GM12872 (cell line): ENCODE results near the gene NCAM1.

Source experiments
- TF ChIP-seq, protein P1 (sequence below): IDR thresholded peaks from 3 replicates; pipeline ENCODE4 v1.5.1; 2011; ENCODE audit warnings: low read depth, mild to moderate bottlenecking, low read length, moderate library complexity; ENCODE audit not compliant: insufficient read depth

The NCAM1 gene

GRCh38 chr11:113201054-113201818, 240.0 kb downstream of the NCAM1 start:
- TF ChIP-seq, protein P1, sequence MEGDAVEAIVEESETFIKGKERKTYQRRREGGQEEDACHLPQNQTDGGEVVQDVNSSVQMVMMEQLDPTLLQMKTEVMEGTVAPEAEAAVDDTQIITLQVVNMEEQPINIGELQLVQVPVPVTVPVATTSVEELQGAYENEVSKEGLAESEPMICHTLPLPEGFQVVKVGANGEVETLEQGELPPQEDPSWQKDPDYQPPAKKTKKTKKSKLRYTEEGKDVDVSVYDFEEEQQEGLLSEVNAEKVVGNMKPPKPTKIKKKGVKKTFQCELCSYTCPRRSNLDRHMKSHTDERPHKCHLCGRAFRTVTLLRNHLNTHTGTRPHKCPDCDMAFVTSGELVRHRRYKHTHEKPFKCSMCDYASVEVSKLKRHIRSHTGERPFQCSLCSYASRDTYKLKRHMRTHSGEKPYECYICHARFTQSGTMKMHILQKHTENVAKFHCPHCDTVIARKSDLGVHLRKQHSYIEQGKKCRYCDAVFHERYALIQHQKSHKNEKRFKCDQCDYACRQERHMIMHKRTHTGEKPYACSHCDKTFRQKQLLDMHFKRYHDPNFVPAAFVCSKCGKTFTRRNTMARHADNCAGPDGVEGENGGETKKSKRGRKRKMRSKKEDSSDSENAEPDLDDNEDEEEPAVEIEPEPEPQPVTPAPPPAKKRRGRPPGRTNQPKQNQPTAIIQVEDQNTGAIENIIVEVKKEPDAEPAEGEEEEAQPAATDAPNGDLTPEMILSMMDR = no peak

- TF ChIP-seq, protein P1 = no peak
Measured at GRCh38 chr11:113202431-113202830, 241.2 kb downstream of the NCAM1 start.

DNA sequence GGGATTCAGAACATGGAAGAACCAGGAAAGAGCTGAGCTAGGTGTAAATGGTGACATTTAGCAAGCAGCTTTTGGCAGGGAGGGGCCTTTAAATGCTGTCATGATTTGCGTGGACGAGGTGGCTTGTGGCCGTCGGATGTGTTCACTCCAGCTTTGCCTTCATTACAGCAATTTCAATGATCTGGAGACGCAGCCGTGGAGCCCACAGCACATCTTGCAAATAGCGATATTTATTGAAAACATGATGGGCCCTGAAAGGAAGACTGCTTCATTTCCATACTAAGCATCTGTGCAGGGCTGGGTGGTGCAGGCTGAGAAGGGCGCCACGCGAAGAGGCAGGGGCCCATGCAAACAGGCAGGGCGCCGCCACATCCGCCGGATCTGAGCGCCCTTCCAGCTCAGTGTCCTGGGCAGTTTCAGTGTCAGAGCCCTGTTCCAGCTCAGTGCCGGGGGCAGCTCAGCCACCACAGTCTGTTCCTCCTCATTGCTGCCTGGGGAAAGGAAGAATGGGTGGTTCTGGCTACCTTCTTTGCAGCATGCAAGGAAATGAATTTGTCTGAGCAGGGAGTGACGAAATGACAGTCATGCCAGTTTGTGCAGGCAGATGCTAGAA, 242.0 kb downstream of the NCAM1 start:
- TF ChIP-seq, protein P1 = no peak

DNA sequence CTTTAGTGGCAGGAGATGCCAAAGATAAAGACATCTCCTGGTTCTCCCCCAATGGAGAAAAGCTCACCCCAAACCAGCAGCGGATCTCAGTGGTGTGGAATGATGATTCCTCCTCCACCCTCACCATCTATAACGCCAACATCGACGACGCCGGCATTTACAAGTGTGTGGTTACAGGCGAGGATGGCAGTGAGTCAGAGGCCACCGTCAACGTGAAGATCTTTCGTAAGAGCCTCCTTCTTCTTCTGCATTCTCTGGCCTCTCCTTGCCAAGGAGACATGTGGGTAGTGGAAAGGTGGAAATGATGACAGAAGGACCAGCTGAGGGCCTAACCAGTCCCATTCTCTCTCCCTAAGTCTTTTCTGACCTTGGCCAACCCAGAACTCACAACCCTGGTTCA, 243.1 kb downstream of the NCAM1 start:
- TF ChIP-seq, protein P1 = no peak

DNA sequence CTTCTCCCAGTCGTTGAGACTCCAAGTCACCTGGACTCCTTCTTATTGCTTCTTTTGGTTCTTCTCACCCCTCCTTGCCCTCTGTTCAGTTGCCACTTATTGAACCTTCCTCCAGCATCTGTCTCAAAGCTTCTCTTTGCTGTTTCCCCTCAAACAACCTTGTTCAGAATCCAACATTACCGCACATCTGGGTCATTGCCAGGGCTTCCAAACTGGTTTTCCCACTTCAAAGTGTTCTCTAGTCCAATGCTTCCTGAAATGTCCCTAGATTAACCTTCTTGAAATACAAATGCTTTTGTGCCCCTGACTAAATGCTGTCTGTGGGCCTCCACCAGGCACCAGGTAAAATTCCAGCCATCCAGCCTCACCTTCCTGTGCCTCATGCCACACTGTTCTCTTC, 252.3 kb downstream of the NCAM1 start:
- TF ChIP-seq, protein P1 = no peak

DNA sequence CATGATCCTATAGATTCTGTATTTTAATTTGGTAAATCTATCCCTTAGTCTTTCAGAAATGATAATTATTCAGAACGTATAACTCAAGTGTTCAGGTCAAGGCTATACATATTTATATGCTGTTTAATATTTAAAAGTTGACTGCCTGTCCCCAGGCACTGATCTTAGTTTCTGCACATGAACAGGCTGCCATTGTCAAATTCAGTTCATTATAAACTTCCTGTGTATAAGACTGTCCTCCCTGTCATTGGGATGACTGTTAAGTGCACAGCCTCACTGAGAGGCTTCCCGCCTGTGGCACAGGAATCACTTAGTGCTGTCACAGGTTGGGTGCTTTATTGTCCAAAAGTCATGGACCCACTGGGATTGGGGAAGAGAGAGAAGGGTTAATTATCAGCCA, 261.0 kb downstream of the NCAM1 start:
- TF ChIP-seq, protein P1 = no peak

GRCh38 chr11:113234888-113235287, 273.7 kb downstream of the NCAM1 start:
- TF ChIP-seq, protein P1 = no peak
